Upper lobe of right lung (tissue), 1 donor: ENCODE measurements around the gene POLD2. TPM values are rescaled to one million over a fixed set of nuclear protein-coding genes. Genes with fewer than 3 reads are reported as not detected.

Experiments
- ATAC-seq: fragments of 200-7000 bp; cut with Tn5 transposase; one replicate; pipeline ENCODE4 v1.9.1; 2020; ENCODE audit warnings: mild to moderate bottlenecking, moderate library complexity
- DNase-seq: peaks from one replicate; pipeline ENCODE4 v3.0.0-alpha.2; 2020
- H3K27ac ChIP-seq: fragments of 200-600 bp; one replicate; pipeline ENCODE4 v1.8.0; 2022
- H3K27me3 ChIP-seq: fragments of 200-600 bp; one replicate; pipeline ENCODE4 v1.8.0; 2022; ENCODE audit warnings: mild to moderate bottlenecking
- H3K36me3 ChIP-seq: fragments of 200-600 bp; one replicate; pipeline ENCODE4 v1.8.0; 2022
- H3K4me1 ChIP-seq: fragments of 200-600 bp; one replicate; pipeline ENCODE4 v1.8.0; 2022
- H3K4me3 ChIP-seq: fragments of 200-600 bp; one replicate; pipeline ENCODE4 v1.8.0; 2022; ENCODE audit warnings: mild to moderate bottlenecking
- H3K9me3 ChIP-seq: fragments of 200-600 bp; one replicate; pipeline ENCODE4 v1.8.0; 2022
- intact Hi-C: fragments of 100-400 bp; cut with DNase I; formaldehyde crosslinking; loops from one replicate; pipeline ENCODE4 v1.11.0; 2022
- total RNA-seq: library from RNA; stranded (reverse); fragmentation: NEBNext Ultra II Directional; extraction: Animal tissue kit (Norgen Biotek cat#: 25700); gene quantifications from one replicate; pipeline ENCODE4 v1.2.1, GENCODE V29; 2021
- TF ChIP-seq, protein P1 (sequence below): fragments of 200-600 bp; IDR thresholded peaks from one replicate; pipeline ENCODE4 v1.8.0; 2022; ENCODE audit warnings: antibody characterized with exemption
- donor health status: DM: no; HTN: yes; CAD: no; lungs with severe emphysema.

Gene POLD2
- total RNA-seq, 1 donor from 2014 or later: 60.2 TPM

DNA sequence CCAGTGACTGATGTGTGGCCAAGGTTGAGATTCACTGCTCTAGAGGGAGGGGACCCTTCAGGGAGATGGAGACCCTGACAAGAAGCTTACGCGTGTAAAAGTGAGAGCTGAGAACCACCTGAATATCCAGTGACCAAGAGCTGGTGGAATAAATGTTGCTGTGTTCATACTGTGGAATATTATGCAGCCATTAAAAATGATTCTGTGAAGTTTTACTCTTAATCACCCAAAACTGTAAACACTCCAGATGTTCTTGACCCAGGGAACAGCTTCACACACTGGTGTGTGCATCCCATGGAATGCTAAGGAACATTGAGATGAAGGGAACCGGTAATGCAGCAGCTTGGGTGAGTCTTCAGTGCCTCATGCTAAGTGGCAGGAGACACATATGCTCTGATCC is 36.7 kb downstream of the POLD2 start:
- Histone ChIP-seq H3K36me3 (no peaks in the 10 kb centered on the region), H3K4me3 (no peak overlapping the region), H3K4me1 (peaks cover 16% of the 10 kb centered on the region), H3K27me3 (no peaks in the 10 kb centered on the region), H3K9me3 (no peaks in the 10 kb centered on the region), H3K27ac (peak overlapping the region; percentile 67)
- intact Hi-C loops: no loop called here
- DNase-seq: no peak
- TF ChIP-seq, protein P1, sequence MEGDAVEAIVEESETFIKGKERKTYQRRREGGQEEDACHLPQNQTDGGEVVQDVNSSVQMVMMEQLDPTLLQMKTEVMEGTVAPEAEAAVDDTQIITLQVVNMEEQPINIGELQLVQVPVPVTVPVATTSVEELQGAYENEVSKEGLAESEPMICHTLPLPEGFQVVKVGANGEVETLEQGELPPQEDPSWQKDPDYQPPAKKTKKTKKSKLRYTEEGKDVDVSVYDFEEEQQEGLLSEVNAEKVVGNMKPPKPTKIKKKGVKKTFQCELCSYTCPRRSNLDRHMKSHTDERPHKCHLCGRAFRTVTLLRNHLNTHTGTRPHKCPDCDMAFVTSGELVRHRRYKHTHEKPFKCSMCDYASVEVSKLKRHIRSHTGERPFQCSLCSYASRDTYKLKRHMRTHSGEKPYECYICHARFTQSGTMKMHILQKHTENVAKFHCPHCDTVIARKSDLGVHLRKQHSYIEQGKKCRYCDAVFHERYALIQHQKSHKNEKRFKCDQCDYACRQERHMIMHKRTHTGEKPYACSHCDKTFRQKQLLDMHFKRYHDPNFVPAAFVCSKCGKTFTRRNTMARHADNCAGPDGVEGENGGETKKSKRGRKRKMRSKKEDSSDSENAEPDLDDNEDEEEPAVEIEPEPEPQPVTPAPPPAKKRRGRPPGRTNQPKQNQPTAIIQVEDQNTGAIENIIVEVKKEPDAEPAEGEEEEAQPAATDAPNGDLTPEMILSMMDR: no peak
- ATAC-seq: no peak

DNA sequence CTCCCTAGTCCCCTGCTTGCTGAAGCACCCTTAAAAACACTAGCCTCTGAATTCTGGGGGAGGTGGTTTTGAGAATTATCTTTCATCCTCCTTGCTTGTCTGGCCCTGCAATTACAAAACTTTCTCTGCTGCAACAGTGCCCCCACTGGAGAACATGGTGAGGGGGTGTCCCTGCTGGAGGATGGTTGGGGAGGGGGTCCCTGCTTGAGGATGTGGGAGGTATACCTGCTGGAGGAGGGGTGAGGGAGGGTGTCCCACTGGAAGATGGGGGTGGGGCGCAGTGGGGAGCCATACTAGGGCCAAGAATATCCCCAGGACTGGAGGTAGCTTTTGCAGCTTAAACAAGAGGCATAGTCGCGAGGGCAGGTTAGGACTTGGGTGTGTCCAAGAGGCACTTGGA is 37.8 kb downstream of the POLD2 start:
- DNase-seq (no peak), ATAC-seq (no peak)
- TF ChIP-seq, protein P1: no peak
- Histone ChIP-seq H3K9me3 (no peaks in the 10 kb centered on the region), H3K27me3 (no peaks in the 10 kb centered on the region), H3K4me3 (no peak overlapping the region), H3K4me1 (peaks cover 26% of the 10 kb centered on the region), H3K36me3 (peaks cover 1% of the 10 kb centered on the region), H3K27ac (peak overlapping the region; percentile 42)
- intact Hi-C loops: no loop called here

DNA sequence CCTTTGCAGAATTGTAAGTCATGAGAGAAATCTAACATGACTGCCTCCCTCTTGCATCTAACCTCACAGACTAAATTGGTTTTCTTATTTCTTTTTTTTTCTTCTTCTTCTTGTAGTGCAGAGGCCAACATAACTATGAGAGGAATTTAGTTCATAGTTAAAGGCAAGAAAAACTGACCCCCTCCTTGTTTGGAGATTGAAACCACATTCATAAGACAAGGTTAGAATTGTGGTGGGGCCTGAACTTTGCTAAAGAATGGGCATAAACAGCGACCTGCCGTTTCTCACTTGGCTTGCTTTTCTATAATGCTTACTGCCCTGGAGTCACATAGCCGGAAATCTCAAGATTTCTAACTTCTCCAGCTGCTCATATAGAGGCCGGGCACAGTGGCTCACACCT is 38.6 kb downstream of the POLD2 start:
- ATAC-seq (no peak), DNase-seq (no peak)
- TF ChIP-seq, protein P1: no peak
- peaks cover 27% of the 10 kb centered on the region for H3K4me1 ChIP-seq
- peaks cover 10% of the 10 kb centered on the region for H3K36me3 ChIP-seq
- no peaks in the 10 kb centered on the region for H3K27me3 ChIP-seq
- H3K27ac ChIP-seq: peak overlapping the region; percentile 80
- intact Hi-C loops: no loop called here
- no peak overlapping the region for H3K4me3 ChIP-seq
- no peaks in the 10 kb centered on the region for H3K9me3 ChIP-seq

DNA sequence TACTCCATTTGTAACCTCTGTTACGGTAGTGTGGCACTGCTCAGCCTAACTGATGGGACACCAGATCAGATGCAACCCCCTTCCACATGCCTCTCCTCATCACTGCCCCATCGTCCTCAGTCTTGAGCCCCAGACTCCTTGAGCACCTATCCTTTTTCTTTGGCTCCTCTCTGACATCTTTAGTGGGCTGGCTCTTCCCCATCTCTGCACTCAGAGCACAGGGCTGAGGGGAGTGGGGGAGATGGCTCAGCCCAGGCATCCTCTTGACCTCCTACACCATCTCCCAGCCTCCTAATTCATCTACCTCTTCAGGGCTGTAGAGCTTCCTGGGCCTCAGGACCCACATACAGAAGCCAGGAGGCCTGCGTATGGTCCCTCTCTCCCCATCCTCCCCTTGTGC is 39.6 kb downstream of the POLD2 start:
- TF ChIP-seq, protein P1: no peak
- DNase-seq: no peak
- H3K27ac ChIP-seq: peak overlapping the region; percentile 80

DNA sequence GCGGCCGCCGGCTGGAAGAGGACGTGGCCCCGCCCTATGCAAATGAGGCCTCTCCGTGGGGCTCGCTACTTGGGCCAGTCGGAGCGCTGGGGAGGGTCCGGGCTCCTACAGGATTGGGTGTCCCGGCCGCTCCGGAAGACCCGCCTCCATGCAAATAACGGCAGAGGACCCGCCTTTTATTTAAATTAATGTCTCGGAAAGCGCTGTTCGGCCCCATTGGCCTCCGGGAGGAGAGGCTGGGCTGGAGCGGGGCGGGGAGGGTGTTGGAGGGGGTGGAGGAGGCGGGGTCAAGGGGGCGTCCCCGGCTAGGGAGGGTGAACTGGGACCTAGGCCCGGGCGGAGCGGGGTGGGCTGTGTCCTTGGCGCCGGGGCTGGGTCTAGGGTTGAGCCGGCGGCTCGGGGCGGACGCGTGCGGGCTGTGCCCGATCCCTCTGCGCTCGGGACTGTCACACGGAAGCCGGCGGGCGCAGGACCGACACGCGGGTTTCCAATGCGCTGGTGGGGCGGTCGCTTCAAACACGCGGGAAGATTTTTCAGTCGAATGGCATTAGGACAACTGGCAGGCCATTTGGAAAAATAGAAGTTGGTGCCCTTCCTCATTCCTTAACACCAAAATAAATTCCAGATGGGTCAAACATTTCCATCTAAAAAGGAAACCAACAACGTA is 40.7 kb downstream of the POLD2 start:
- Histone ChIP-seq H3K4me3 (peak overlapping the region; percentile 87), H3K27me3 (no peaks in the 10 kb centered on the region), H3K9me3 (no peaks in the 10 kb centered on the region), H3K27ac (peak overlapping the region; percentile 80), H3K36me3 (peaks cover 30% of the 10 kb centered on the region), H3K4me1 (peaks cover 27% of the 10 kb centered on the region)
- TF ChIP-seq, protein P1: no peak
- intact Hi-C loops: no loop called here
- peak; percentile 97 for ATAC-seq
- peak; percentile 99 for DNase-seq

More for the DNA sequence above, 39.6 kb downstream of the POLD2 start:
- ATAC-seq: no peak
- intact Hi-C loops: no loop called here
- Histone ChIP-seq H3K4me1 (peaks cover 27% of the 10 kb centered on the region), H3K27me3 (no peaks in the 10 kb centered on the region), H3K4me3 (no peak overlapping the region), H3K36me3 (peaks cover 19% of the 10 kb centered on the region), H3K9me3 (no peaks in the 10 kb centered on the region)
